GM19025 (cell line): ENCODE data around the gene MYLK.
"Not testable (repeated sequence)": the region's sequence is repeated elsewhere in the genome, so short reads cannot be mapped to it uniquely, and the experiment has no call there.

Experiments
- ATAC-seq: cut with Tn5 transposase; IDR thresholded peaks from one replicate; pipeline ENCODE4 v1.9.1; 2021; ENCODE audit warnings: mild to moderate bottlenecking, low read depth, moderate library complexity; ENCODE audit not compliant: unreplicated experiment

The MYLK gene

GRCh38 chr3:123610331-123610730 lies 273.8 kb downstream of the MYLK start:
- ATAC-seq: peak; percentile 63

- no peak for ATAC-seq
Measured at GRCh38 chr3:123609063-123609462, 275.1 kb downstream of the MYLK start.

GRCh38 chr3:123608263-123608937 lies 275.7 kb downstream of the MYLK start:
- ATAC-seq: no peak

GRCh38 chr3:123606527-123606926 lies 277.6 kb downstream of the MYLK start:
- ATAC-seq: no peak

- peak; percentile 71 for ATAC-seq
Measured at GRCh38 chr3:123605789-123606234, 278.3 kb downstream of the MYLK start.

- not testable (repeated sequence) for ATAC-seq
Measured at GRCh38 chr3:123603153-123603552, 281.0 kb downstream of the MYLK start.

GRCh38 chr3:123602325-123602724 lies 281.8 kb downstream of the MYLK start:
- ATAC-seq: no peak

GRCh38 chr3:123600863-123601262 lies 283.3 kb downstream of the MYLK start:
- not testable (repeated sequence) for ATAC-seq

GRCh38 chr3:123597561-123597960 lies 286.6 kb downstream of the MYLK start:
- ATAC-seq: no peak

- ATAC-seq: no peak
Measured at GRCh38 chr3:123595396-123596180, 288.5 kb downstream of the MYLK start.

- ATAC-seq: no peak
Measured at GRCh38 chr3:123593381-123593780, 290.8 kb downstream of the MYLK start.

GRCh38 chr3:123590685-123591450 lies 293.3 kb downstream of the MYLK start:
- no peak for ATAC-seq

- no peak for ATAC-seq
Measured at GRCh38 chr3:123587401-123587800, 296.7 kb downstream of the MYLK start.

- no peak for ATAC-seq
Measured at GRCh38 chr3:123586968-123587367, 297.2 kb downstream of the MYLK start.

- no peak for ATAC-seq
Measured at GRCh38 chr3:123586131-123586530, 298.0 kb downstream of the MYLK start.

GRCh38 chr3:123584988-123585937 lies 298.9 kb downstream of the MYLK start, which contains the start of gene HACD2:
Gene HACD2 (minus strand): TSS chr3:123585053. CDS start chr3:123585027, 26 bp downstream.
- peak; percentile 92 for ATAC-seq

GRCh38 chr3:123584284-123584987 lies 299.7 kb downstream of the MYLK start:
- ATAC-seq: peak; percentile 36

- ATAC-seq: no peak
Measured at GRCh38 chr3:123583561-123583960, 300.6 kb downstream of the MYLK start.

GRCh38 chr3:123582315-123582714 lies 301.8 kb downstream of the MYLK start:
- ATAC-seq: no peak
